ENCODE data around the gene KRT72.

KRT72 gene

DNA sequence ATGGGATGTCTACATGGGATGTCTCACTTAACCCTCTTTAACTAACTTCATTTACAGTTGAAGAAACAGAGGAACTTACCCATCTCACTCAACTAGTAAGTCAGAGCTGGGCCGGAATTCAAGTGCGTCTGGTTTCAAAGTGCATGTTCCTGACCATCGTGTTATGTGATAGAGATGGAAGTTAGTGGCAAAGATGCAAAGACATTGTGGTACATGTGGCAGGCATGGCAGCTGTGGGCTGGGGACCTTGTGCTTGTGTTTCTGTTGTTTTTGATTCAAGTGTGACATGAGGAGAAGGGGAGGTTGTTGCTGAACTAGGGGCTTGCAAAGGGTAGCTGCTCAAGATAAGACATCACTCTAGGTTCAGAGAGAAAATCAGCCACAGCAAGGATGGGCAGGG is 25.3 kb downstream of the KRT72 start:
- no peak for DNase-seq

DNA sequence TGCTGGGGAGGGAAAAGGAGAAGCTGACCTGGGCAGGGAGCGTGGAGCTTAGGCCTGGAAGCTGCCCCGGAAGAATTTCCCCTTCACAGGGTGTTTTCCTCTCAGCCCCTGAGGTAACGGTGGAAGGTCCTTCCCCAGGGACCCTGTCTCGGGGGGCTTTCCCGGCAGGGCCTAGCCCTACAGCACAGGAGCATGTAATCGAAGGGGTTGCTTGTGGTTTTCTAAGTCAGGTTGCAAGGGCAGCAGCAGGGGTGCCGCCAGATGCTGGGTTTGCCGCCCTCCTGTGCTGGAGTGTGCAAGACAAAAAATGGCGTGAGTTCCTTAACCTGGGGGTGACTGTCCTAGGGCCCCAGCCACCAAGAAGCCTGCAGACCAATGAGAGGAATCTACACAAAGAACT is 26.0 kb downstream of the KRT72 start:
- DNase-seq: no peak

GRCh38 chr12:52573743-52574142 is 27.5 kb downstream of the KRT72 start, which contains the start of gene KRT74:
Gene KRT74 (minus strand): TSS chr12:52573843. CDS start chr12:52573777, 66 bp downstream.
- DNase-seq: no peak

GRCh38 chr12:52573306-52573705 is 28.0 kb downstream of the KRT72 start:
- DNase-seq: no peak

DNA sequence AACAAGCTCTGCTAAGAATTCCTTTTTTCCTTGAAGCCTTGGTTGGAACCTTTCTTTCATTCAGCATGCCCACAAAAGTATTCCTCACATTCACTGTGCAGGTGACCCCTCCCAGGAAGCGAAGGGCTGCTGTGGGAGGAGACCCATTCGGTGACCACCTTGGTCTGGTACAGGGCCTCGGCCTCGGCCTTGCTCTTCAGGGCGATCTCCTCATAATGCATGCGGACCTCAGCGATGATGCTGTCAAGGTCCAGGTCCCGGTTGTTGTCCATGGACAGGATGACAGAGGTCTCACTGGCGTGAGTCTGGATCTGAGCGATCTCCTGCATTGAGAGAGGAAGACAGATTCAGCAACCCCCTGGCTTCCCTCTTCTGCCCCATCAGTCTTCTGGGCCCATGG is 30.8 kb downstream of the KRT72 start:
- no peak for DNase-seq

DNA sequence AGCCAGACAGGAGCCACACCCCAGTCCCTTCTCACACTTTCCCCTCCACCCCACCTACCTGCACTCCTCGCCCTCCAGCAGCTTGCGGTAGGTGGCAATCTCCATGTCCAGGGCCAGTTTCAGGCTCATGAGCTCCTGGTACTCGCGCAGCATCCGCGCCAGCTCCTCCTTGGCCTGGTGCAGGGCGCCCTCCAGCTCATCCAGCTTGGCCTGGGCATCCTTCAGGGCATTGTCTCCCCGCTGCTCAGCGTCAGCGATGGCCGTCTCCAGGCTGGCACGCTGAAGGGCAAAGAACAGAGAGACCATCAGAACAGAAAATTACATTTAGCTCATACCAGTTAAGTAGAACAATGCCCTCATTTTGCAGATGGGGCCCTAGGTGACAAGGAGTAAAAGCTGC is 33.2 kb downstream of the KRT72 start:
- no peak for DNase-seq

GRCh38 chr12:52566847-52567291 is 34.4 kb downstream of the KRT72 start:
- no peak for DNase-seq

GRCh38 chr12:52564582-52564981 is 36.7 kb downstream of the KRT72 start:
- no peak for DNase-seq

GRCh38 chr12:52561880-52562449 is 39.3 kb downstream of the KRT72 start:
- DNase-seq: no peak

- no peak for DNase-seq
Observed at GRCh38 chr12:52559979-52560378, 41.3 kb downstream of the KRT72 start.

- DNase-seq: no peak
Observed at GRCh38 chr12:52558781-52559445, 42.4 kb downstream of the KRT72 start.

DNA sequence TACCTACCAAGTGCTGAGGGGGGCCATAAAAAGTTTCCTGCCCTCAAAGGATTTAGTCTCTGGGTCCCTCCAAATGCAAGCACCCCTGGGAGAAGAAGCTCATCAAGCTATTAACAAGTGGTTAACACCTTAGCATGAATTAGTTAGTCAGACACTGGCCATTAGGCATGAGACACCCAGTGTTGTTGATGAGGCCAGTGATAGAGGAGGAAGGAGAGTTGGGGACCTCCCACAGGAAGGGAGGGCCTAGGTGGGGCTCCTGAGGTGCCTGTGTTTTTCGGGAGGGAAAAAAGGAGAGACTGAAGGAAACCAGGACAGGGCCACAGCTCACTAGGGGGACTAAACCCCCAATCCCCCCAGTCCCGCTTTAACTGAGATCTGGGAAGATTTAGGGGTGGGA is 43.8 kb downstream of the KRT72 start:
- DNase-seq: no peak

- DNase-seq: no peak
Observed at GRCh38 chr12:52555577-52555976, 45.7 kb downstream of the KRT72 start.

GRCh38 chr12:52552681-52553195 is 48.5 kb downstream of the KRT72 start, which contains the start of gene KRT71:
Gene KRT71 (minus strand): TSS chr12:52553145. CDS start chr12:52553077, 68 bp downstream.
- DNase-seq: no peak

GRCh38 chr12:52552055-52552454 is 49.2 kb downstream of the KRT72 start:
- no peak for DNase-seq

DNA sequence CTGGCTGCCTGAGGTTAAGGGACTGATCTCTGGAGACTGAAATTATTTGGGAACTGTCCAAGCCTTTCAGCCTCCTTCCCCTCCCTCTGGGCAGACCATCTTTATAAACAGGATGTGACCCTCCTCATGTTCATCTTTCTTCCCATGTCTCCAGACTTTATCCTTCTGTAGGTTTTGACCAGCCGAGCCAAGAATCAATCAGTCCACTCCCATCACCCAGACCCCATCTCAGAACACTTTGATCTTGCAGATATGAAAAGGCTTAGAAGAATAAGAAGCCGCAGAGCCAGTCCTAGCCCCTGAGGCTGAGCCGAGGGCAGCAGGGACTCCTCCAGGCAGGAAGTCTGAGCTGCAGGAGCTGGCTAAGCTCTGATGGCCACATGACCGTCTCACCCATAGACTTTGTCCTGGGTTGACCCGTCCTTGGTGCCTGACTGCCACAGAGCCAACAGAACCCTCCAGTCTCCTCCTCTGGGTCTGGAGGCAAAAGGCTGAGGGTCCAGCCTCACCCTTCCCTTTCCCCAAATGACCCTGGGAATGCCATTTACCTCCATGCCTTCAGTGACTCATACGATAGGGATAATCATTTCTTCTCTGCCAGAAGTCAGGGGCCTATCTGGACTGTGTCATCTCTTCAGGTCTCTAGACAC is 49.9 kb downstream of the KRT72 start:
- no peak for DNase-seq

DNA sequence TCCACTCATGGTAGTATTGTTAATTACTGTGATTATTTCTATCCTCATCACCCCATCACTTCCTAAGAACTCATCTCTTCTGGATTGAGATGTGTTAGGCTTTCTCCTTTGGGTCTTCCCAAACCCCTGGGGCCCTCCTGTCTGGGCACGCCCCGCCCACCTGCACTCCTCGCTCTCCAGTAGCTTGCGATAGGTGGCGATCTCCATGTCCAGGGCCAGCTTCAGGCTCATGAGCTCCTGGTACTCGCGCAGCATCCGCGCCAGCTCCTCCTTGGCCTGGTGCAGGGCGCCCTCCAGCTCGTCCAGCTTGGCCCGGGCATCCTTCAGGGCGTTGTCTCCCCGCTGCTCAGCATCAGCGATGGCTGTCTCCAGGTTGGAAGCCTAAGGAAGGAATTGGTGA is 55.1 kb downstream of the KRT72 start:
- no peak for DNase-seq

GRCh38 chr12:52543985-52544883 is 57.0 kb downstream of the KRT72 start:
- no peak for DNase-seq

DNA sequence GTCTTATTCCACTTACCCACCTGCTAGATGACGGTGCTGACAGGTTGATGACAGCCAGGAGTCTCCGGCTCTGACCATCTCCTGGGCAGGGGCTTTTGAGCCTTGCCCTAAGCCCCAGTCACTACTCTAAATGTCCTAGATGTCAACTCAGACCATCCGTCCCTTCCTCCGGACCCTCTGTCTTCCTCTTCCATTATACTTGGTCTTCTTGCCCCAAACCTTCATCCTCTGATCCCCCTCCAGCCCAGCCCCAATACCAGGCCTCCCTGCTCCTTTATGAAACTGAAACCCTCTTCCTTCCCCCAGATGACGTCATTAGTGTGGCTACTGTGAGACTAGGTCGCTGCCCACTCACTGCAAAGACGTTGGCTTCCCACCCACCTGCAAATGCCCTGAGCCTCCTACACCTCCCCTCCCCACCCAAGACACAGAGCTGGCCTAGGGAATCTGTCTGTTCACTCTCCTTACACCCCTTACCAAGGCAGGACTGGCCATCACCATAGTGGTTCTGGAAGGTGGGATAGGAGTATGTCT is 58.4 kb downstream of the KRT72 start:
- DNase-seq: no peak

- DNase-seq: no peak
Observed at GRCh38 chr12:52542157-52542556, 59.1 kb downstream of the KRT72 start.

GRCh38 chr12:52541709-52542108 is 59.6 kb downstream of the KRT72 start:
- no peak for DNase-seq

GRCh38 chr12:52540531-52540930 is 60.7 kb downstream of the KRT72 start:
- DNase-seq: no peak

- no peak for DNase-seq
Observed at GRCh38 chr12:52539821-52540173, 61.5 kb downstream of the KRT72 start.
